H7 (cell line): ENCODE measurements around the gene SEC63. TPM values are rescaled to one million over a fixed set of nuclear protein-coding genes. Genes with fewer than 3 reads are reported as not detected.
A peak's percentile ranks its signal among the peaks of the same experiment; 100 is the strongest.
"Not testable (repeated sequence)": the region's sequence is repeated elsewhere in the genome, so short reads cannot be mapped to it uniquely, and the experiment has no call there.

ENCODE experiments used
- DNase-seq: peaks from one replicate; pipeline ENCODE4 v3.0.0; 2012
- H3K27me3 ChIP-seq: 2 replicates; pipeline ENCODE4 v1.6.0; 2011; ENCODE audit warnings: mild to moderate bottlenecking, low read length; ENCODE audit not compliant: control insufficient read depth, insufficient read depth
- H3K36me3 ChIP-seq: replicated peaks from 2 replicates; pipeline ENCODE4 v1.5.1; 2011; ENCODE audit warnings: low read length; ENCODE audit not compliant: control insufficient read depth, insufficient read depth
- H3K4me3 ChIP-seq: 2 replicates; pipeline ENCODE4 v1.5.1; 2011; ENCODE audit warnings: low read depth, mild to moderate bottlenecking, control low read depth, low read length, moderate library complexity; ENCODE audit not compliant: insufficient read depth
- total RNA-seq: library from RNA; depleted of rRNA; stranded (reverse); fragments of >200 nt; shearing (Covaris generic); gene quantifications from 2 replicates; pipeline ENCODE4 v1.2.3, GENCODE V29; 2014

Gene SEC63
- total RNA-seq, 1 experiment from 2014 or later: 8.1 TPM

DNA sequence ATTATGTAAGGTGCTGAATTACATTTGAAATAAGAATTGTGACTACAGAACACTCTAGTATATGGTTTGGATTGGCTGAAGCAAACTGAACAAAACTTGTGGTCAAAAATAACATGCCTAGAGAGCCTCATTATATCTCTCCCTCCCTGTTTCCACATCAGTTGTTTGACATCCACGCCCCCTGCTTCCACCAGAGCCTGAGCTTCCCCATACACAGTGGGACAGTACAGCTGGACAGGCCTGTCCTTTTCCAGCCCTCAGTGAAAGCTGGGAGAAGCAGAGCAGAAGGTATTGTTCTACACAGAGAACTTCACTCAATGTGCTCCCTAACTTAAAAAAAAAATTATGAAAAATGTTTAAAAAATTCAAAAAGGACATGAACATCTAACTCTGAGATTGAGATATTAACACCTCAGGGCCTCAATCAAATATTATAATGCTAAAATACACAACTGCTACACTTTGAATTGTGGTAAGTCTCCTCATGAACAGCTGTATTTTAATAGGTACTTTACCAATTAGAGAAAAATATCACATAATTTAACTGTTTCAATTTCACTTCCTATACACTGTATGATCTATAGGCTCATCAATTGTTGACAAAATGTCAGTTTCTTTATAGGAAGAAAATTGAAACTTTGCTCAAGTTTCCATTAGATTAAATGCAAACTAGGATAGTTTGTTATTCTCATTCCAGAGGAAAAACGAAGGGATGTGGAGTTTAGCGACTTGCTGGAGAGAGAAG, 89.0 kb downstream of the SEC63 start:
- DNase-seq: no peak
- Histone ChIP-seq H3K27me3 (no peaks in the 10 kb centered on the region), H3K36me3 (peaks cover 1% of the 10 kb centered on the region; the same call in 1 of the 2 replicates), H3K4me3 (no peak overlapping the region)

DNA sequence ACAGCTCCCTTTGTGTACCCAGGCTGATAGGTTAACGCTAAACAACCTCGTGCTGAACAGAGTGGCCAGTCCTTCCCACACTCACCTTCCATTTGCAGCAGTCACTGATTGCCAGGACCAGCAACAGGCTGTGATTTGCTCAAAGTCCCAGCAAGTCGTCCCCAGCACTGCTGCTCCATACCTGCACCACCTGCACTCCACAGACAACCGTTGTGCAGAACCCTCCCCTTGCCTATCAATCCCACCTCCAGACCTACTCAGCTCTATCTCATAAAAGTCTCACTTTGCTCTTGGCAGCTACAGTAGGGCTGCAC, 90.7 kb downstream of the SEC63 start:
- H3K36me3 ChIP-seq: peaks cover 1% of the 10 kb centered on the region; the same call in 1 of the 2 replicates
- no peaks in the 10 kb centered on the region for H3K27me3 ChIP-seq
- DNase-seq: no peak
- no peak overlapping the region for H3K4me3 ChIP-seq

- Histone ChIP-seq H3K4me3 (no peak overlapping the region), H3K36me3 (no peaks in the 10 kb centered on the region), H3K27me3 (no peaks in the 10 kb centered on the region)
- DNase-seq: no peak
Observed at GRCh38 chr6:107866606-107867301, 91.3 kb downstream of the SEC63 start.

GRCh38 chr6:107864226-107865127, 93.5 kb downstream of the SEC63 start:
- H3K4me3 ChIP-seq: no peak overlapping the region
- peak; percentile 57 for DNase-seq

DNA sequence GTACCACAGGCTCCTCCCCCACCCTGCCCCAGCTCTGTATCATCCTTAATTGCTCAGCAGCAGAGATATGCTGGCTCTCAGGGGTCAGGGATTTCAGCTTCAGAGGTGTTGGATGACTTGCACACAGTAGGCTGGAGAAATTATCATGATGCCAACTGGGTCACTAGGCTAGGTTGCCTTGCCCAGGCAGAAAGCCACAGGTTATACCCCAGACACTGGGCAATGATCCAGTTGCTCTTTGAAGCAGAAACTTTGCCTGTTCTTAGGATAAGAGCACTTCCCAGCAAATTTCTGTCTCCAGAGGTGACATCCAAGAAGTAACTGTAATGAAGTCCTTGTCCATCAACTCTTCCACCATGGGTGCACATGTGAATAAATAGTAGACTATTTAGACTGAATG, 95.6 kb downstream of the SEC63 start:
- H3K36me3 ChIP-seq: no peaks in the 10 kb centered on the region

More at GRCh38 chr6:107864226-107865127, 93.5 kb downstream of the SEC63 start:
- Histone ChIP-seq H3K36me3 (no peaks in the 10 kb centered on the region), H3K27me3 (no peaks in the 10 kb centered on the region)

DNA sequence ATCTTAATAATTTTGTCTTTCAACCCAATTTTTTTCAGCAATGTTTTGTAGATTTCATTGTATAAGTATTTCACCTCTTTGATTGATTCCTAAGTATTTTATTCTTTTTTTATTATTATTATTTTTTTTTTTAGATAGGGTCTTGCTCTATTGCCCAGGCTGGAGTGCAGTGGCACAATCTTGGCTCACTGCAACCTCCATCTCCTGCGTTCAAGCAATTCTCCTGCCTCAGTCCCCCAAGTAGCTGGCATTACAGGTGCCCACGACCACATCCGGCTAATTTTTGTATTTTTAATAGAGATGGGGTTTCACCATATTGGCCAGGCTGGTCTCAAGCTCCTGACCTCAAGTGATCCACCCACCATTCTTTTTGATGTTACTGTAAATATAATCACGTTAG, 97.0 kb downstream of the SEC63 start:
- not testable (repeated sequence) for H3K27me3 ChIP-seq, H3K36me3 ChIP-seq, H3K4me3 ChIP-seq, DNase-seq

More for the DNA sequence above, 95.6 kb downstream of the SEC63 start:
- no peak for DNase-seq
- no peak overlapping the region for H3K4me3 ChIP-seq
- H3K27me3 ChIP-seq: no peaks in the 10 kb centered on the region

GRCh38 chr6:107860144-107860543, 97.9 kb downstream of the SEC63 start:
- not testable (repeated sequence) for H3K36me3 ChIP-seq, DNase-seq, H3K27me3 ChIP-seq
- peak overlapping the region; percentile 16; the same call in 1 of the 2 replicates for H3K4me3 ChIP-seq

GRCh38 chr6:107853230-107853629, 104.8 kb downstream of the SEC63 start:
- no peak overlapping the region for H3K4me3 ChIP-seq
- peaks cover 2% of the 10 kb centered on the region; the same call in 1 of the 2 replicates for H3K27me3 ChIP-seq
- no peaks in the 10 kb centered on the region for H3K36me3 ChIP-seq
- no peak for DNase-seq

- H3K4me3 ChIP-seq: no peak overlapping the region
- peaks cover 5% of the 10 kb centered on the region; the same call in 1 of the 2 replicates for H3K27me3 ChIP-seq
- DNase-seq: no peak
- no peaks in the 10 kb centered on the region for H3K36me3 ChIP-seq
Observed at GRCh38 chr6:107849325-107849724, 108.7 kb downstream of the SEC63 start.

DNA sequence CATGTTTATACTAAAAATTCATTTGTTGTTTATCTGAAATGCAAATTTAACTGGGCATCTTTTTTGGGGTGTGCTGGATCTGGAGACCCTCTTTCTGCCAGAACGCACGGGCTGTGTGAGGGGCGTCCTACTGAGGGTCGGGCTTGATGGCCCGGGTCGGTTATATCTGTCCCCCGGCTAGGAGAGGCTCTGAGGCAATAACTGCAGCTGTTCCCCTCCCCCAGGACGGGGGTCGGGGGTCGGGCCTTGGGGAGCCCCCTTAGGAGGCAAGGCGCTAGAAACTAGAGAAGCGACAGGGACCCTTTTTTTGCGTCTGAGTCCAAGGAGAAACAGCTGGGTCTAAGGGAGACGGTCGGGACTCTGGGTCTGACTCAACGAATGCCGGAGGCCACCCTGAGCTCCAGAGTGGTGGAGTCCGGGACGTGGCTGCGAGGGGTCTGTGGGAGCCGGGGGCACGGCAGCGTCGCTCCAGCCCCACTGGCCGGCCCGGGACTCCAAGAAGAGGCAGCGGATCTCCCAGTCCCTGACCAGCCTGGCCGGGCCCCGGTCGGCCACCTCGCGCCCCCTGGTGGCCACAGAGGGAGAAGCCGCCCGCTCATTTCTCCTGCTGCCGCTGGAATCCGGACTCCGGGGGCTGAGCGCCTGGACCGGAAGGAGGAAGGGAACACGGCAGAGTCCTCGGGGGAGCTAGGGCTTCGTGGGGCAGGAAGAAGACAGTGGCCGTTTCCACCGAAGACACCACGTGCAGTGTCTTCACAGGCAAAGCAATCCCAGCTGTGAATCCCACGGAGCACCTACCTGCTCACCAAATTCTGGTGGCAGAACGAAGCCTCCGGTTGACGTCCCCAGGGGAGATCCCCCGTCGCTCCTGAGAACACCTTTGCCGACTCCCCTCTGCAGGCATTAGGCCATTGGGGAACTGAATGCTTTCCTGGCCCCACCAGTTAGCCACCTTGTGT, 109.9 kb downstream of the SEC63 start:
- Histone ChIP-seq H3K36me3 (no peaks in the 10 kb centered on the region), H3K4me3 (peak overlapping the region; percentile 66), H3K27me3 (peaks cover 5% of the 10 kb centered on the region; the same call in 1 of the 2 replicates)

GRCh38 chr6:107846262-107846795, 111.7 kb downstream of the SEC63 start:
- Histone ChIP-seq H3K27me3 (peaks cover 5% of the 10 kb centered on the region; the same call in 1 of the 2 replicates), H3K4me3 (no peak overlapping the region), H3K36me3 (no peaks in the 10 kb centered on the region)
- no peak for DNase-seq

More for the DNA sequence above, 109.9 kb downstream of the SEC63 start:
- peak; percentile 95 for DNase-seq

GRCh38 chr6:107845777-107846176, 112.2 kb downstream of the SEC63 start:
- DNase-seq: no peak
- Histone ChIP-seq H3K4me3 (no peak overlapping the region), H3K36me3 (no peaks in the 10 kb centered on the region), H3K27me3 (peaks cover 5% of the 10 kb centered on the region; the same call in 1 of the 2 replicates)

- no peak for DNase-seq
Observed at GRCh38 chr6:107843400-107843799, 114.6 kb downstream of the SEC63 start.

More at GRCh38 chr6:107843400-107843799, 114.6 kb downstream of the SEC63 start:
- Histone ChIP-seq H3K4me3 (no peak overlapping the region), H3K36me3 (no peaks in the 10 kb centered on the region), H3K27me3 (peaks cover 4% of the 10 kb centered on the region; the same call in 1 of the 2 replicates)
